H54 (cell line): Measurements from ENCODE around the gene FBRS.

Source experiments
- DNase-seq: peaks from one replicate; pipeline ENCODE4 v3.0.0; 2011; ENCODE audit warnings: low spot score, mixed read lengths; ENCODE audit not compliant: insufficient read length
- FAIRE-seq: peaks from 3 replicates; lab custom pipeline; 2011; peaks lifted over from hg19 to GRCh38; lab: Jason Lieb, UNC
- POLR2A ChIP-seq: IDR thresholded peaks from 2 replicates; pipeline ENCODE4 v1.6.1; 2011; ENCODE audit warnings: low read depth, mild to moderate bottlenecking, low read length

Gene FBRS

DNA sequence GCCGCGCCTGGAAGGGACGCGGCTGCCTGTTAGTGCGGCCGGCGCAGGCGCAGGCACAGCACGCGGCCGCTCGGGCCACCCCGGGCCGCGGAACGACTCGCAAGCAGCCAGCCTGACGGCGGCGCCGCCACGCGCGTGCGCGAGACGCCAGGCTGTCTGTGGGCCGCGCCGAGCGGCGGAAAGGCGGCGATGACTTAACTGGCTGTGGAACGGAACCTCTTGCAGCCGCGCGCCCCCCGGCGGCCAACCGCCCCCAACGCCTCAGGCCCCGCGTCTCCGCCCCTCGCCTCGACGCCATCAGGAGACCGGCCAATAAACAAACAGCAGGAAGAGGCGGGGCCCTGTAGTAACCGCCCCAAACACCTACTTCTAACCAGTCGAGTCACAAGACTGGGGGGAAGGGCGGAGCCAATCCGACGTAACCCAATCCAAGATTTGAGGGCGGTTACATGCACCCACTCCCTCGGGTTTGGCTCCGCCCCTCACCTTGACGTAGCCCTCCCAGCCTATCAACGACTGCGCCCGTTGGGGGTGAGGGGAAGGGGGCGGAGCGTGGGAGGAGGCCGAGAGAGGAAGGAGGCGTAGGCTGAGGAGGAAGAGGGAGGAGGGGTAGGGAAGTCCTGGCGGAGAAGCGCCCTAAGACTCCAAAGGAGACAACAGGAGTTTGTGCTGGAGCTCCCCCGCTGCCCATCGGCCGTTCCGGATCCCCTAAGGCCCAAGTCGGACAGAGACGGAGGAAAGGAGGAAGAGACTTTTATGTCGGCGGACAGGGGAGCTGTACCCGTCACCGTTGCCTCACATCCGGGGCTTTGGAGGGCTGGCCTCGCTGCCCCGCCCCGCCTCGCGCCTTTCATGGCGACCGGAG lies at the start of gene FBRS:
Gene FBRS (plus strand): TSS at position 566 of the 865 bp plus-strand sequence. CDS start 1,088 bp downstream, outside the sequence.
- peak; percentile 95 for DNase-seq
- TF ChIP-seq POLR2A = peak; percentile 57
- FAIRE-seq = peak; percentile 86

DNA sequence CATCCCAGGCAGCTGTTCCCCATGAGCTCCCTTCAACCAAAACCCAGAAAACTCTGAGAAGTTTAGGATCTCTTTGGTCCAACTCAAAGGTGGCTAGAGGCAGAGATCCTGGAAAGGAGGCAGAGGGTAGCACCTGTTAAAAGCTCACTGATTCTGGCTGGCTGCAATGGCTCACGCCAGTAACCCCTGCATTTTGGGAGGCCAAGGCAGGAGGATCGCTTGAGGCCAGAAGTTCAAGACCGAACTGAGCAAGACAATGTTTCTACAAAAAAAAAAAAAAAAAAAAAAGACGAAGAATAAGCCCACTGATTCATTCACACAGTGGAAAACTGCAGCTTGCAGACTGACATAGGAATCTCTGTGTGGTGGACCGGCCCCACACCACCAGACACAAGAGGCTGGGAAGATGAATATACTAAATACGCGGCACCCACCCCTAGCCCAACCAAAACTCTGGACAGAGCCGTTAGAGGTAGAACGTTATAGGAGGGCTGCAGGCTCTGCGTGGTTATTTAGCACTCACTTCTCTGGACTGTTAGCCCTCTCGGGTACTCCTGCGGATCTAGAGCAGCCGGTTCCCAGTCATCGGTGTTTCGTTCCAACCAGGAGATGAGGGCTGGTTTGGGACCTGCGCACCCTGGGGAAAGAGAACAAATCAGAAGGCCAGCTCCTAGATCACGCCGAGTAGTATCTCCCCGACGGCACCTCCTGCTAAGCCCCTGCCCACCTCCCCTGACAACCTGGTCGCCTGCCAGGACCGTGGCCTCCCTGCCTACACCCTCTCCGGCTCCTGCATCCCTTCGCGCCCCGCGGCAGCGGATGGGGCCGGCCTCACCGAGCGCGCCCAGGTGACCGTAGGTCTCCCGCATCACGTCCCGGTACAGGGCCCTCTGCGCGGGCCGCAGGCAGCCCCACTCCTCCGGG lies 49.0 kb upstream of the FBRS start:
- no peak for FAIRE-seq
- no peak for DNase-seq
- no peak; the same call in 1 of the 2 replicates for TF ChIP-seq POLR2A

DNA sequence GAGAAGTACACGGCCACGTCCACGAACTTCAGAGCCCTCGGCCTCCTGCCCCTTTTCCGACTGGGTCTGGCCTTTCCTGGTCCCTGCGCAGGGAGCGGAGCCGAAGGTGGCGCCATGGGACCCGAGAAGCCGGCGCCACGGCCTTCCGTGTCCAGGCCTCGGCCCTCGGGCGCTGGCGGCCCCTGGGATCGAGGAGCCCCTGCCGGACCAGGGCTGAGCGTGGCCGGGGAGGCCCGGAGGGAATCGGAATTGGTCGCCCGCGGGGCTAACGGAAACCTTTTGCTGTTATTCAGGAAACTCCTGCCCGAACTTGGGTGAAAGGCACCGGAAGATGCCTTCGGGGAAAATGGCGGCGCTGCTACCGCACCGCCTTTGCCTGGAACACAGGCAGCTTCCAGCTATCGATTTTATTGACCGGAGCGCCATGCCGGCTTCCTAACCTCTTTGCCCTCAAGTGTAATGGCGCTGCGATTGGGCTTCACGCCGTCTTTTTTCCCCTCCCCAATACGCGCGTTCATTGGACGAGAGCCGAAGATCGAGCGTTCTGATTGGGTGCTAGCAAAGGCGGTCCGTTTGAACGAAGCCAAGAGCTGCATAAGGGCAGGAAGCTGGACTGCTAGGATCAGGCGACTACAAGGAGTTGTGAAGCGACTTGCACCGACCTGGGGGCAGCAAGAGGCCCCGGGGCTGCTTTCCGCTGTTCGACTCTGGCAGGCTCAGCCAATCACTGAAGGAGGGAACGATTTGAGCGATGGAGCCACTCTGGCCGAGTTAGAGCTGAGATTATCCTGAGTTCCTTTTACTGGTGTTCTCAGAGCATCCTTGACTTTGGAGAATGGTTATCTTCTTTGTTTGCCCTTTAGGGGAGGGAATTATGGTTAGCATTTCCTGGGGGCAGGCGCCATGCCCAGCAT lies 48.0 kb upstream of the FBRS start, which contains the start of gene ZNF689:
Gene ZNF689 (minus strand): TSS at position 464 of the 914 bp plus-strand sequence. CDS start 348 bp downstream, at position 116.
- peak; percentile 77 for FAIRE-seq
- TF ChIP-seq POLR2A = peak; percentile 39; the same call in 1 of the 2 replicates

DNA sequence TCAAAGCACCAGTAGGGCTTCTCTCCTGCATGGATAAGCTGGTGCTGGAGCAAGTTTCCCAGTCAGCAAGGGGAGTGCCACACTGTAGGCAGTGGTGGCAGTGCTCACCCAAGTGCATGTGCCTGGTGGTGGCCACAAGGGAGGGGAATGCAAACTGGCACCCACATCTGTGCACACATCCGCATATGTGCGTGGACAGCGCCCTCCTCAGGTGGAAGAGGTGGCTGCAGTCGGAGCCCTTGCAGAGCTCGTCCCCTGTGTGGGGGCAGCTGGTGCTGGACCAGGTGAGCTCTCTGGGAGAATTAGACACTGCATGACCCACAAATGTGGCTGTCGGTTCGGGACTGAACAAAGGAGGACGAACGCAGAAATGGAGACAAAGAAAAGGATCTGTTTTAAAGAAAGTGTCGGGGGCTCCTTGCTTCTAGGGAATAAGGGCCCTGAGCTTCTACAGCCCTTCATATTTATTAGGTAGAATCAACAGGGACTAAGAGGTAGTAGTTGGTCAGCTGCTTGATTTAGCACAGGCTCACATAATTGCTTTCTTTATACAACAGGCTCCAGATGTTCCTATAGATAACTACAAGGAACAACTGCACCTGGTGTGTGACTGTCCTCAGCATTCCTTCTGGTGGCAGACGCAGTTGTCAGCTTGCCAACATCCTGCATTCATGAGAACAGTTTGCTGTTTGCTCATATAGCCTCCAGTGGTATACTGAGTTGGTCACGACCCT lies 42.7 kb upstream of the FBRS start:
- no peak for TF ChIP-seq POLR2A
- FAIRE-seq = no peak
- no peak for DNase-seq

More for the DNA sequence above, 48.0 kb upstream of the FBRS start, which contains the start of gene ZNF689:
- peak; percentile 92 for DNase-seq

DNA sequence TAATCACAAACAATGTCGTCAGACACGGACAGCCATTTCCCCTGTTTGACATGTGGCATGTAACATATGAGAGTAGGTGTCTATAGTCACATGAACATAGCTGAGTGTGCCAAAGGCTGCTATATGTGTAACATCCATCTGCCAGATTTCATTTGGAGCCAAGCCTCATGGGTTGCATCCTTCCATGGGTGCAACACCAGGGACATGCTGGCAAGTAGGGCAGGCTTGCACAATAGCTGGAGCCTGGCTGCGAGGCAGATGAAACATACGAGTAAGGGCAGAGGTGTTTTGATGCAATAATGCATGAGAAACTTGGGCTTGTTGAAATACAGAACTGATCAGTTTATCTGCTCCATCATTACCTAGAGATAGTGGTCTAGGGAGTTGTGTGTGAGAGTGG lies 39.0 kb upstream of the FBRS start:
- DNase-seq = no peak
- no peak for FAIRE-seq
- TF ChIP-seq POLR2A = no peak

DNA sequence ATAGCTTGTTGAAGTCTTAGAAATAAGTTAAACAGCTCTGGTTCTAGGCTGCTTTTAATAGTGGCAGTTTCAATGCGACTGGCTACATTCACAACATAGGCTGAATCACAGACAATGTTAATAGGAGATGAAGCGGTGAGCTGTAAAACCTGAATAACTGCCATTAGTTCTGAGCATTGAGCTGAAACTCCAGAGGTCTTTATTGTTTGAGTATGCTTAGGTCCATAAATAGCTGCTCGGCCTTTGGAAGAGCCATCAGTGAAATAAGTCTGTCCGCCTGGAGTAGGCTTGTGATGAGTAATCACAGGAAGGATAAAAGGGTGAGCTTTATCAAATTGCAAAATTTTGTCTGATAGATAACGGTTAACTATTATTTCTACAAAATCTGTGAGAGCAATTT lies 38.6 kb upstream of the FBRS start:
- no peak for DNase-seq
- no peak for TF ChIP-seq POLR2A
- FAIRE-seq = no peak

DNA sequence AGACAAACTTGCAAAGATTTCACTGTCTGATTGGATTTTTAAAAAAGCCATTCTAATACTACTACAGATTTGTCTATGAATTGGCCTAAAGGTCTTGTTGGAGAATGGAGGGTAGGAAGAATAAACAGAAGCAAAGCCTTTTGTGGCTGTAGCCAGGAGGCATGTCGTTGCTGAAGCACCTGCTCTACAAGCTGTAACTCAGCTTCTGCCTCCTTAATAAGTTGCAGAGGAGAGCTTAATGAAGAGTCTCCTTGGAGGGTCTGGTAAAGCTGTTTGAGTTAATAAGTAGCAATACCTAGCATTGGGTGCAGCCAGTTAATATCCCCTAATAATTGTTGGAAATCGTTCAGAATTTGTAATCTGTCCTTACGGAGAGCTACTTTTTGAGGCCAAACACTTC lies 38.1 kb upstream of the FBRS start:
- no peak for FAIRE-seq
- no peak for TF ChIP-seq POLR2A
- no peak for DNase-seq

DNA sequence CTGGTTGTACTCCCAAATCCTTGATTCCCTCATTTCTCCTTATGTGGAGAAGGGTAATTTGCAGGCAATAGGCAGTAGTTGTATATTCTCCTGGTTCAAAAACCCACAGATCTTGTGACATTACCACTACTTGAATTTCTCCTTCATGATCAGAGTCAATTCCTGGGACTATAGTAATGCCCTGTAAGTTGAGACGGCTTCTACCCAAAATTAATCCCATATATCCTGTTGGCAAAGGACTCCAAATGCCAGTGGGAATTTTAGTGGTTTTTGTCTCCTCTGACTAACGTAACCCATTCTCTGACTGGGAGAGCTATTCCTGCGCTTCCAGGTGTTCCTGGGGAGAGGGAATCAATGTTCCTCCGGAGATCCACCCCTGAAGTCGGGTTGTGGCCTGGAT lies 36.5 kb upstream of the FBRS start:
- no peak for FAIRE-seq
- TF ChIP-seq POLR2A = no peak
- DNase-seq = no peak

DNA sequence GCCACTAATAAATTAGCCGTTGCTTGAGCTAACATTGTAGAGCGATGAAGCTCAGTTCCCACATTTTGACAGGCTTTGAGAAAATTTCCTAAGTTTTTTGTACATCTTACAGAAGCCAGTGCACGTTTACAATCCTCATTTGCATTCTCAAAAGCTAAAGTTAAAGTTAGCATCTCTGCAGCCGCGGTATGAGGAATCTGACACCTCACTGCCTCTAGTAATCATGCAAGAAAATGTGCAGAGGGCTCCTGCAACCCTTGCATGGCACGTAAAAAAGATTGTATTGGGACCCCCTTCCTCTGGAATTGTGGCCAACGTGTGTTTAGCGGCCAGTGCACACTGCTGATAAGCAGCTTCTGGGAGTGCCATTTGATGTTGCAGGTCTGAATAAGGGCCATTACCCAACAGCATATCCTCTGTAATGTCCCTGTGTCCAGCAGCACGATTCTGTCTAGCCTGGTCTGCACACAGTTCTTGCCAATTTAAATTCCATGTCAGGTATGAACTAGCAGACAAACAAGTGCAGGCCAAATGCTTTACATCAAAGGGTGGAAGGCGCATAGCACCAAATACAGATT lies 35.7 kb upstream of the FBRS start:
- DNase-seq = no peak
- FAIRE-seq = no peak
- TF ChIP-seq POLR2A = no peak

DNA sequence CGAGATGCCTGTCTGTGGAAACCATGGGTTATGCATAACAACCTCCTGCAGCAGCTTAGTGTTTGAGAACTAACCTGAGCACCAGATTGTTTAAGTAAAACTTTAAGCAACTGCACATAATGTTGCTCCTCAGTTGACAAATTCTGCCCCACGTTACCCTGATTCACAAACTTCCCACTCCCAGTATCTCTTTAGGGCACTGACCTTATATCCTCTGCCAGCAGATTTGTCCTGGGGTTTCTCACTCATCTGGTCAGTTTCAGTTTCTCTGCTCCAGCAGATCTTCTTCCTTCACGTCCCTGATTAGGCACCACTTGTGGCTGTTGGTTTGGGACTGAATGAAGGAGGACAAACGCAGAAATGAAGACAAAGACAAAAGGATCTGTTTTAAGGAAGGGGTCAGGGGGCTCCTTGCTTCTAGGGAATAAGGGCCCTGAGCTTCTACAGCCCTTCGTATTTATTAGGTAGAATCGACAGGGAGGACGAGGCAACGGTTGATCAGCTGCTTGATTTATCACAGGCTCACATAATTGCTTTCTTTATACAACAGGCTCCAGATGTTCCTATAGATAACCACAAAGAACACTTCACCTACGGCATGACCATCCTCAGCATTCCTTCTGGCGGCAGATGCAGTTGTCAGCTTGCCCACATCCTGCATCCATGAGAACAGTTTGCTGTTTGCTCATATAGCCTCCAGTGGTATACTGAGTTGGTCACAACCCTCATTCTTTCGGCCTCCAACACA lies 34.5 kb upstream of the FBRS start:
- FAIRE-seq (no peak), DNase-seq (no peak)
- TF ChIP-seq POLR2A = no peak

DNA sequence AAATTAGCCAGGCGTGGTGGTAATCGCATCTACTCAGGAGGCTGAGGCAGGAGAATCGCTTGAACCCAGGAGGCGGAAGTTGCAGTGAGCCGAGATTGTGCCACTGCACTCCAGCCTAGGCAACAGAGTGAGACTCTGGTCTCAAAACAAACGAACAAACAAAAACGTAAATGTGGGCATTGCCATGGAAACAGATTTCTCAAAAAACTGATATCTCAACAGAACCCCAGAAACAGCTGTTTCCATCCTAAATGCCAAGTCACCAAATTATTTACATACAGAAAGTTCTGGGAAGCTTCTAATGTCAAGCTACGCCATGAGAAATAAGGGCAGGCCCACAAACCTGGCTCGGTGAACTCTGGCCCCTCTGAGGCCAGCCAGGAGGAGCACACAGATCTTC lies 32.0 kb upstream of the FBRS start:
- no peak for FAIRE-seq
- no peak for TF ChIP-seq POLR2A
- no peak for DNase-seq
